Right renal pelvis (tissue), 4 donors: ENCODE measurements around the gene ZIC1. TPM values are rescaled to one million over a fixed set of nuclear protein-coding genes. Genes with fewer than 3 reads are reported as not detected.

Experiments used
- DNase-seq, 4 donors: peaks; one replicate each; pipeline ENCODE4 v3.0.0-alpha.2; 2013; ENCODE audit warnings: low read depth in 4 of 4, low spot score in 3 of 4, missing footprints in 1 of 4
- polyA plus RNA-seq, 4 donors: library from polyadenylated mRNA; unstranded; fragments of 120-200 nt; gene quantifications; one replicate each; pipeline ENCODE4 v1.2.1, GENCODE V29; 2013; ENCODE audit not compliant: insufficient read length in 4 of 4

ZIC1 gene
- polyA plus RNA-seq, 4 donors, result 0.03 to 0.95 (median 0.52) TPM

DNA sequence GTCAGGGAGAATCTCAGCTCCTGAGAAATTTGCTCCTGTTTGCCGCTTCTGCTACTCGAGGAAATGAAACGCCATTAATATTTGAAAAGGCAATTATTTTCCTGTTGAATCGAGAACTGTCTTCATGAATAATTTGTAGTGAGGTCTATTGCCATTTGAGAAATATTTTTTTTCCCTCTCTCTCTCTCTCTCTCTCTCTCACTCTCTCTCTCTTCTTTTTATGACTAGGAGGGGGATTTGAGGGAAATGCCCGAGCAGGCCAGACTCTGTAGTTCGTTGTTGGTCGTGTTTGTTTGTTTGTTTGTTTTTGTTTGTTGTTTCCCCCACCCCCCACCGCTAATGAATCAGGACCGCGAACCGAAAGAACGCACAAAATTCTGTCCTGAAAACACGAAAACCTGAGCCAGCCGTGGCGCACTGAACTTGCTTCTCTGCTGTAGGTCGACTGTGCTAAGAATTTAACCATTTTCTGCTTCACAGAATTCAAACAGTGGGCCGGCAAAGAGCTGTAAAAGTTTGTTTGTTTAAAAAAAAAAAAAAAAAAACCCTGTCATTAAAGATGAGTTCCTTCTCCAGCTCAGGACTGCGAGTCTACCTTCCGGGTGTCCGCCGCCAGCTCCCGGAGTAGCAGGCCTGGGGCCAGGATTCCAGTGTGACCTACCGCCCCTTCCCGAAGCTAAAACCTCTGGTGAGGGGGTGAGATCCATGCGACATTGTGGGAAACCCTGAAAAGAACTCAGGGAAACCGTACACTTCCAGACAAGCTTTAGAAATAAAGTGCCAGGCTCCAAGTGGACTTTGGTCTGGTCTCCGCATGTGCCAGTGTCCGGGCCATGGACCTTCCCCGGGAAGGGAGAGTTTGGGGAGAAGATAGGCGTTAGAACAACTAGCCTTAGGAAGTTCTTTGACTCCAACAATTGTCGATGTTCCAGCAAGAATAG is 15.0 kb upstream of the ZIC1 start:
- no peak for DNase-seq

DNA sequence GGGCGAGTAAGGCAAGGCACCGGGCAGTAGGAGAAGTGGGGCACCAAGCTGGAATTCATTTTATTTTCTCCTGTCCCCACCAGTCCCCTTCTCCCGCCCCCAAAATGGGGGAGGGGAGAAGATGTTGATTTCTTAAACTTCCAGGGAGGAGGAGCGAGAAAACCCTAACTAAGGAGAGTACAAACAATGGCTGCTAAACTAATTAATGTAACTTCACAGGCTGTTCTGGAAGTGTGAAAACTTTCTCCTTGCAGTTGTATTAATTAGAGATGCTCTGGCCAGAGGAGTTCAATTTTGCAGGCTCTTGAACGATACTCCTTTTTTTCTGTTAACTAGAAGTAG is 14.3 kb upstream of the ZIC1 start:
- DNase-seq, result no peak

DNA sequence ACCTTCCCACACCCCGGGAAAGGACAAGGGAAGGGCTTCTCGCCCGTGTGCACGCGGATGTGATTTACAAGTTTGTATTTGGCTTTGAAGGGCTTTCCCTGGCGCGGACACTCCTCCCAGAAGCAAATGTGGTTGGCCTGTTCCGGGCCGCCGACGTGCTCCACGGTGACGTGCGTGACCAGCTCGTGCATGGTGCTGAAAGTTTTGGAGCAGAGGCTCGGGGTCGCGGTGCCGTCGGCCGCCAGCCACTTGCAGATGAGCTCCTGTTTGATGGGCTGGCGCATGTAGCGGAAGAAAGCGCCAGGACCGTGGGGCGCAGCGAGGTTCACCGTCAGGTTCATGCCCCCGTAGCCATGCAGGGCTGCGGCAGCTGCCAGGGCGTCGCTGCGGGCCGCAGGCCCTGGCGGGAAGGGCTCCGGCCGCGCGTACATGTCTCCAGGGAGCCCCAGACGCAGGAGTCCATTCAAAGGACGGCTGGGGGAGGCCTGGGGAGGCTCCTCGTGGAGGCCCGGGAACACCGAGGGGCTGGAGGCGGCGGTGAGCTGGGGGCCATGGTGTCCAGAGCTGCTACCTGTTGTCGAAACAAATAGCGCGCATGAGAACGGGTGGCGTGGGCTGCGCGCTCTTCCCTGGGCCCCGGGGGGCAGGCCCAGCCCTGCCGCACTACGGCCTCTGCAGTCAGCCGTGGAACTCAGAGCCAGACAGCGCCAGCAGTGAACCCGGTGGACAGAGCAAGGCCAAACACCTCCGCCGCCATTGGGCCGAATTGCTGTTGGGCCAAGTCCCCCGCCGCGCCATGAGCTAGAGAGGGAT is 13.1 kb upstream of the ZIC1 start:
- DNase-seq, result no peak

DNA sequence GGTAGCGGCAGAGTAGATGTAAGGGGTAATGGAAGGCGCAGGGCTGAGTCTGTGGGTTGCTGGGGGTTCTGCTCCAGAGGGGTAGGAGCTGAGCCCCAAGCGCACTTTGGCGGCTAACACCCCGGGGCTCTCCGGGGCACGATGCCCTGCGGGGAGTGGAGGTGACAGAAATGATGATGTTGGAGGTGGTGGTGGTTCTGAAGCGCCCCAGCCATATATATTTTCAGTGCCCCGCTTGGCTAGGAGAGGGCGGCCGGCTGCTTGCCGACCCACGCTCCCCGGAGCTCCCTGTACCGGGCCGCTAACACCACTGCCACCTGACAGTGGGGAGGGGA is 12.5 kb upstream of the ZIC1 start:
- no peak for DNase-seq

DNA sequence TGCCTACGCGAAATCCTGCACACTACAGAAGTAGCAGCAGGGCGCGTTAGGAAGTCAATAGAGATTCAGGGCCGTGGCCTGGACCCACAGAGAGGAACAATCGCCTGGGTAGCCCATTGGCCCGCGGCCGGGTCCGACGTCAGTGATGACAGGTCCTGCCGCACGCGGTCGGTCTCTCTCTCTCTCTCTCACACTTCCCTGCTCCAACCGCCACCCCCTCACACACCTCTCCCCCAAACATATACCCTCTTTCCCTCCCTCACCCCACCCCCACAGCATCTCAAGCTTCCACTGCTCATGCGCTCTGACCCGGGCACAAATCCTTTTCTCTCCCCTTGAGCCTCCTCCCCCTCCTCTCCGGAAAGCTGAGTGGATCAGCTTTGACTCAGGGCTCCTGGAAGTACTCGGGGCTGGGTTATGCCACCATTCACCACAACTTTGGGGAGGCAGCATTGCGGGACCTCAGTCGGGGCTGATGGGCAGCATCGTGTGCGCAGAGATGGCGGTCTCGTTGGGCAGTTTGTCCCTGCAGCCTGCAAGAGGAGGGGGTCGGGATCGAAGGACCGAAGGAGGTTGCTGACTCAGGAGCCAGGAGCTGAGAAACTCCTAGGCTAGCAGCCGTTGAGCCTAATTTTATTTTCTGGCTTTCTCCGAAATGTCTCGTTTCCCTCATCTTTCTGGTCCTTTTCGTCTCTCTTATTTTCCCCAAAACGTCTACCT is 11.8 kb upstream of the ZIC1 start:
- DNase-seq, result no peak

DNA sequence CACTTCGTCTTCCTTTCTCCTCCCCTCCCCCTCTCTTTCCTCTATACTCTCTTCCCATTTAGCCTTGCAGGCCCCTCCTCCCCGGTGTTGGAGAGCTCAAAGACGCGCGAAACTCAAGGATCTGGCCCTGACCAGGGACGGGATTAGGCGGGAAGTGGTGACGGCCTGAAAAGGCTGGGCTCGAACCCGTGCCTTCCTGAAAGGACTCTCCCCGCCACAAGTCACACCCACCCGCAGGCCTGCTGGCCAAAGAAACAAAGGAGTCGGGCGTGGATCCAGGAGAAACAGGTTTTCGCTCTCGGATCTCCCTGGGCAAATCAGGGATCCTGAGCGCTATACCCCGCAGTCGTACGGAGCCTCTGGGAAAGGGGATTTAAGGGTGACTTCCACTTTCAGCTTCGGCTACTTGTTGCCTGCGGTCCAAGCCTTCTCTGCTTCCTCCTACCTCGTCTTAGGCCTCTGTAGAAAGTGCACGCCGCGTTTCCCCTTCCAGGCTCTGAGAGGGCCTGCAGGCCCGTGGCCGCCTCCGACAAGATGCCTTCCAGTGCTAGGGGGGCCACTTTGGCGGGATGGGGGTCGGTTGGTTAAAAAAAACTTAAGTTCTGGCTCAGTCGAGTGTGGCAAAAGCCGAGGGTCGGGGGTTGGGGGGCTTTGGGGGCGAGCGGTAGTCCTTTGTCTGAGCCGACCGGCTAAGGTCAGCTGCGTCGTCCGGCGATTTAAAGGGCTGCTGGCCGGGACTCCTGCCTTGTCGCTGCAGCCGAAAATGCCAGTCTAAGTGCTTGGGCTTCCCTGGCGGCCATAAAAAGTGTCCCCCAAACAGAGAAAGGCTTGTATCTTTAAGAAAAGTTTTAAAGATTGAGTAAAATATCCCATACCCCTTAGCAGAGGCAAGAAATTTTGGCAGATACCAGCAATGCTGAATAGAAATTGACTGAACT is 11.0 kb upstream of the ZIC1 start:
- DNase-seq, result no peak

DNA sequence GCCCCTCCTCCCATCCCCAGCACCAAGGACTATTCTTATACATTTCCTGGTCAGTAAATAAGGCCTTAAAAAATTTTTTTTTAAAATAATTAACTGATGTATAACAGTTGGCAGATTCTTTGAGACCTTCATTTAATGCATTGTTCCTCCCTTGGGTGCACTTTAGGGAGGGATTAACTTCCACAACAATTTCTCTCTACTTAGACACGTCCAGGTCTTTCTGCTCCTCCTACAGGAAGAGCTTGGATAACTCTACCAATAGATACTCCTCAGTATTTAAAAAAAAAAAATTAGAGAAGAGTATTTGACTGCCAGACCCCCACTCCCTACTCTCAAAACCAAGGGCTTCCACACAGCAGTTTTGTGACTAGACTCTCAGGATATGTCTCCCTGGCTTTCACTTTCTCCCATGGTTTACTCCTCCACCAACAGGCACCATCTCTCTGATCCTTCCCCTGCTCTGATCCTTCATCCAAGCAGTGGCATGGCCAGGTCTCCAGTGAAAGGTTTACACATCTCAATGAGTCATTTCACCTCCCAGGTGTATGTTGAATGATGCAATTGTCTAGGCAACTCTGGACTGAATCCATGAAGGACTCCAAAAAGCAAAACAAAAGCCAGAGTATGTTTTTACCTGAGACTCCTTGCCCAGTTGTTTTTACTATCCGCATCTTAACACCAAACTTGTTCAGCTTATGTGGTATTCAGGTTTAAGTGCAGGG is 10.2 kb upstream of the ZIC1 start:
- no peak for DNase-seq

DNA sequence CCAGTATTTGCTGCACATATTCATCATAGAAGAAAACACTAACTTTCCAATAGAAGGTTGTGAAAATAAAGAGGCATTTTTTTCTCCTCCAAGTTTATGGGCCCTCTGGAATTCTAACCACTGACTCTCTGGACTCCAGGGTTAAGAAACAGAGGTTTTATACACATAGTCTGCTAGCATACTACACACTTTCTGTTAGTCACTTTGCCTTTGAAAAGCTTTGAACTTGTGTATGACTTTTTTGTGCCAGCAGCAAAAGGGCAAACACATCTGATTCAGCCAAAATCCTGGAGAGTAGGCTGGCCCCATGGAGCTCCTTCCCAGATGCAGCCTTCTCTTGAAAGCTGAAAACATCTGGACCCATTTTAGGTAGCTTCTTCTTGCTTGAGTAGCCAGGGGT is 9.1 kb upstream of the ZIC1 start:
- no peak for DNase-seq

DNA sequence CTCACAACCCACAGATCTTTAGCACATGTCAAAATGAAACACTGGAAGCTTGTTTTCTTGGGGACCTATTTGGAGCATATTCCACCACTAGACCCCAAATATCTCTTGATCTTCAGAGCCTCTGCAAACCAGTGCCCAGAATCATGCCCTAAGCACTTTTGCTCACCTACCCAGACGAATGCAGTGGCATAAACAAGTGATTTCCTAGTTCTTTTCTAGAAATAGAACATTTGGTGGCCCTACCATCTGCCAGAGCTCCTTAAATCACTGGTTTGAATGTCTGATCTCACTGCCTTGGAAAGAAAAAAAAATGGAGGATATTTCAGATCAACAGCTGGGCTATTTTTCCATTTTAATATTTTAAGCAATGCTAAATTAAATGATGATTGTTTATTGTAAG is 8.2 kb upstream of the ZIC1 start:
- DNase-seq, result no peak

DNA sequence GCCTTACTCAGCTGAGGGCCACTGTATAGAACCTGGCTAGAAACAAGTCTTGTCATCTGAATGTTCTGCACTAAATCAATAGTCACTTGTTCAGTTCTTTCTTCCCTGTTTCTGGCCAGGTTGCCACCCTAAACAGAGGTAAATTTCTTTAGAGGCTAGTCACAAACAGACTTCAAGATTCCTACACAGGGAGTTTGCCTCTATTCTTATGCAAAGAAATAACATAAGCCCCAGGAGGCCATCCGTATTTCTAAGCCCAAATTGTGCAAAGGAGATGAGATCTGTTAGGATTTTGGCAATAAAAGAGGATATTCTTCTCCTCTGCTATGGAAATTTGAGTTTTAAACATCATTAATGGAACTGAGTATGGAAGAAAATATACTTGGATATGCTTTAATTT is 7.7 kb upstream of the ZIC1 start:
- no peak for DNase-seq

DNA sequence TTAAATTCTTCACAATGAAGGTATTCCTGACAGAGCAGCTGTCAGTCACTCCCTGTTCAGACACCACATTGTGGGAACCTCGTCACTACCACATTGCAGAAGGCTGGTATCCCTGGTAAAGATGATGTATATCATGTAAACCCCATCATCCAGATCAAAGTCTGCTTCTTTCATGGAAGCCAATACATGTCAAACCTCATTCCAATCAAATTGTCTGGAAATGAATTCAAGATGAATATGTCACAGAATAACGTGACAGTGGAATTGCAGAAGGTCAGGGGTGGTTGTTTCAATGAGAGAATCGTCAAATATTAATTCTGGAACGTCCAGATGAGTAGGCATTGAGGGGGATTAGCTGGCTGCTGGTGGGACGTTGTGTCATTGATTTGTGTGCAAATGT is 7.0 kb upstream of the ZIC1 start:
- no peak for DNase-seq

DNA sequence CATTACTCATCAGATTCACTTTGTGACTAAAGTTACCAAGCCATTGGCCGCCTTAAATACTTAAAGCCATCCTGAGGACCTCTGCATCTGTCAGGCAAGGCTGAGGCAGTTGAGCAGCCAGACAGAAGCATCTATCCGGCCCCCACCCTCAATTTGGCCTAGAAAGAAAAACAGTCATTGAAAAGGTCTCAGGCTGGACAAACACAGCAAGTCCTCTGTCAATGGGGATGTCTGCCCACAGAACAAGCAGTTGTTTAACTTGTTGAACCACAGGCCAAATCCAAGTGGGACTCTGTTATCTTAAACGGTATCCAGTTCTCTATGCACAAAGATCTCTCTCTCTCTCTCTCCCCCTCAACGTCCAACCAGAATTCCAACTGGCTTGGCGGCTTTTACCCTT is 5.7 kb upstream of the ZIC1 start:
- no peak for DNase-seq

DNA sequence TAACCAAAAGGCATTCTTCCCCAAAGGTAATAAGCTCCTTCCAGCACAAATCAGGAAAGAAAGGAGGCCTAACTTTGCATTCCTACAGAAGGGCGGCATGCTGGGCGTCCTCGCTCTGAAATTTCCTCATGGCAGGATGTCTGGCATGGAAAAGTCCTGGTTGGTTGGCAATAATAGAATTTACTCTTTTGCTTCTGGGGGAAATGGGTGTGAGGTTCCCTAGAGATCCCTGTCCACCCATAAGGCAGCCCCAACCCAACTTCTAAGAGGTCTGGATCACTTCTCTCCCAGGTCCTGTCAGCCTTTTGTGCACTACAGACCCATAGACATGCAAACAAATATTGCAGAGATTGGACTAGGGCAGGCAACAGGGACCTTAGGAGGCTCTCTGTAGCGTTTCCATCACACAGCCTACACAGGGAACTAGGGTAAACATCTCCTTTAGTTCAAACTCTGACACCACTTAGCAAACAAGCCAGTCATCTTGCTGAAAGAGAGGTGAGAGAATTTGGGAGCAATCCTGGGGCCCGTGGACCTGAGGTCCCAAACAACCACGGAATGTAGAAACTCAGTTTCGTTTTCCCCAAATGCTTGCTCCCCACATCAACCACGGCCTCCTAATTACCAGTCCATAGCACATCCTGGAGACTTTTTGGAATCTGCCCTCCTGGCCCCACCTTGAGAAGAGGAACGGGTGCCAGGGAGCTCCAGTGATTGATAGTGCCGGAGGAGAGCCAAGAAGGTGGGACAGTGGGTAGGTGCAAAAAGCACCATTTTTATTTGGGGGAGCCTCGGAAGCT is 5.0 kb upstream of the ZIC1 start:
- DNase-seq, result no peak

DNA sequence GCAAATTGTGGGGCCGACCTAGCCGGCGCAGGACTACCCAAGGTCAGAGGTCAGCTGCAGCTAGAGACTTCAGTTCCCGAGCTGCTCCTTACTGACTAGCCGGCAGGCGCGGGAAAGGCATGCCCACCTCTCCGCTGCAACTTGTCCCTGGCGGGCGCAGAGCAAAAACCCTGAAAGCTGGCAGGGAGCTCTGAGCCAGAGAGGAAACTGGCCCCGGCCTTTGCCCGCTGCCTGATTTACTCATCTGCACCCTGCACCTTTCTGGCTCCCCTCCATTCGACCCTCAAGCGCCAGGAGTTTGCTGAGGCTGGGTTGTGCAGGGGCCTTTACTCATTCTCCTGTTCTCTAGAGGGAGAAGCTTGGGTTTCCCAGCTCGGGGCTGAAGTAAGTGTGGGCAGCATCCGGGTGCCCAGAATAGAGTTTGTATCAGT is 4.3 kb upstream of the ZIC1 start:
- DNase-seq, result no peak

DNA sequence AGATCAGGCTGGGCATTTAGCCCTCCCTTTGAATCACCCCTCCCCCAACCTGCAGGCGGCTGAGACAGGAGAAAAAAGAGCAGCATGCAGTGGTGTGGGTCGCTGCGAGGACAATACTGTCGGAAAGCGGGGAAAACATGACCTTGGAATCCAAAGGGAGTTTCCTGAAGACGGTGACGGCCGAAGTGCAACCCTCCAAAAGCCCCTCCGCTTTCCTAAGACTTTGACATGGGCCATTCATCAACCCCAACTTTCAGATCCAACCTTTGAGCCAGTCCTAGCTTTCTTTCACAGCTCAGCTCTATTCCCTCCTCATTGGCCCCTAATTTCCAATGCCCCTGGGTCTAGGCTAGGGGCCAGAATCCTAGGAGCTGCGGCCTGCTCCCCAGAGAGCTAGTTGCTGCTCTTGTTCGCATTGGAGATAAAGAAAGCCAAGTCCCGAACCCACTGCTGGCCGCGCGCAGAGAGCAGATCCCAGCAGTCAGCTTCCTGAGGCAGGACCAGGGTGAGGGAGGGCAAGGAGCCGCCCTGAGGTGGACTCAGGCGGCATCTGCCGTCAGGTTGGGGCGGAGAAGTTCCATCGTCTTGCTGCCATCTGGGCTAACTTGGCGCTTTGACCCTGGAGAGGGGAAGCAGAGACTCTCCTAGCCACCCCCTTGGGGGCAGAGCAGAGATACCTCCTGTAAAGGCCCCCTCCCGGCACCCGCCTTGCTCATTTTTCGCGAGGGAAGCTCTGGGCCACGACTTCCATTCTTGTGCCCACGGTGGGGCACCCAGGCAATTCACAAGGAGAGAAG is 3.7 kb upstream of the ZIC1 start:
- DNase-seq, result no peak

DNA sequence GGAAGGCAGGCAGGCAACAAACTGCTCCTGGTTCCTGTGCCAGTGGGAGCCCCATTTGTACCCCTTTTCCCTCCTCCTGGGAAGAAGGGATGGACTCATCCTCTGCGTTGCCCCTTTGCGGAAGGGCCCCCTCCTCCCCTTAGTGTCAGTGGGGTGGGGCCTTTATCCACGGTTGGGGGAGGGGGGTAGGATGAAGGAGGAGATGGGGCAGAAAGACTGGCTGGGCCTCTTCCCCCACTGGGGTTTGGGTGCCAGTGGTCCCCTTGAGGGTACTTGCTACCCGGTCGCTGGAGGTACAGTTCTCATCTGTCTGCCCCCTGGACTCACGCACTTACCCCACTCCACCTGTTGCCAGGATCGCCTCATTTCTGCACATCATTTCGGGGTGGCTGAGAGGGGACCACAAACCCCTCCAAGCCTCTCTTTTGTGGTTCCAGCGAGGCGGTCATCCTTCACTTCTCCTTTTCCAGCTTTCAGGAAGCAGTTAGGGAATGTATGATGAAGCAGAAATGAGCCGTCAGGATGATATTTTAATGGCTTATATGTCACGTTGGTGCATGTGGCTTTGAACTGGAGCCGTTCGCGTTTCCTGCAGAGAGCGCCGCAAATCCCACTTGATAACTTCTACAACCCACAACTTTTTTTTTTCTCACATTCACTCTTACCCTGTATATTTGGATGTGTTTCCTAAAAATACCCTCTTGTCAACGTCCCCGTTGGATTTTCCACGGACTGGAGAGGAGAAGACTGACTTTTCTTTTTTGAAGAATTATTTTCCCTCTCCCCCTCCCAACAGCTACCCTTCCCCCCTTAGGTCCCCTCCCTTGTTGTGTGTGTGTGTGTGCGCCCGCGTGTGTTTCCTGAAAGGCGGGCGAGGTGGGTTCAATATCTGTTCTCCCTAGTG is 2.9 kb upstream of the ZIC1 start, which contains the start of gene ZIC4:
Gene ZIC4, minus strand, starts transcription at position 516 of the 904 bp plus-strand sequence. CDS start 3,746 bp downstream, outside the sequence.
- no peak for DNase-seq

DNA sequence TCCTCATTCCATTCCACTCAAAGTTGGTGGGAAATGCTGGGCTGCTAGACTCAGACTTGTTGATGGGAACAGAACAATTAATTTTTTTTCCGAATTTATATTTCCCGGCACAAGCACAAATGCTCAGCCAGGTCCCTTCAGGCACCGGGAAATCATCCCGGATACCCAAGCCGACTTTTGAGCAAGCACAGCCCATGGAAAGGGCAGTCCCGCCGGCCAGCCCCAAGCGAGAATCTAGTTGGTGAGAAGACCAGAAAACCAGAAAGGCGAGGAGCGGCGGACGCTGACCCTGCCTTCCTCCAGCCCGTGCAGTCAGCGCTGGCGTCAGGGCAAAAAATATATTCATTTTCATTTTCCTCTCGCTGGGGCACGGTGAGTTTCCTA is 2.1 kb upstream of the ZIC1 start:
- no peak for DNase-seq
